GM19193 (cell line): Measurements from ENCODE around the gene HYAL1.

Experiments used
- POLR2A ChIP-seq: IDR thresholded peaks from 4 replicates; pipeline ENCODE4 v1.6.1; 2011; ENCODE audit not compliant: insufficient read depth, insufficient read length; ENCODE audit errors: extremely low read depth

Gene HYAL1

GRCh38 chr3:50294089-50294488 is 9.3 kb downstream of the HYAL1 start:
- TF ChIP-seq POLR2A: no peak

GRCh38 chr3:50293079-50293801 is 10.1 kb downstream of the HYAL1 start:
- no peak for TF ChIP-seq POLR2A

- TF ChIP-seq POLR2A: peak; percentile 75
Observed at GRCh38 chr3:50292159-50293078, 11.0 kb downstream of the HYAL1 start, which contains the start of gene IFRD2. Gene IFRD2 (minus strand): TSS chr3:50292429. CDS start chr3:50292274, 155 bp downstream.

GRCh38 chr3:50290161-50290641 is 13.2 kb downstream of the HYAL1 start:
- TF ChIP-seq POLR2A: no peak

- no peak for TF ChIP-seq POLR2A
Observed at GRCh38 chr3:50289130-50289529, 14.2 kb downstream of the HYAL1 start.

- no peak for TF ChIP-seq POLR2A
Observed at GRCh38 chr3:50288387-50289007, 14.9 kb downstream of the HYAL1 start.

GRCh38 chr3:50287262-50287661 is 16.1 kb downstream of the HYAL1 start:
- no peak for TF ChIP-seq POLR2A

GRCh38 chr3:50286322-50287227 is 16.8 kb downstream of the HYAL1 start:
- no peak for TF ChIP-seq POLR2A

- no peak for TF ChIP-seq POLR2A
Observed at GRCh38 chr3:50279255-50280016, 23.9 kb downstream of the HYAL1 start.

GRCh38 chr3:50278880-50279224 is 24.5 kb downstream of the HYAL1 start, which contains the start of gene LSMEM2:
Gene LSMEM2 (plus strand): TSS chr3:50279087. CDS start chr3:50279114, 27 bp downstream.
- no peak for TF ChIP-seq POLR2A

- TF ChIP-seq POLR2A: no peak
Observed at GRCh38 chr3:50278123-50278879, 25.1 kb downstream of the HYAL1 start.

GRCh38 chr3:50276762-50277101 is 26.6 kb downstream of the HYAL1 start:
- TF ChIP-seq POLR2A: no peak

- TF ChIP-seq POLR2A: no peak
Observed at GRCh38 chr3:50275996-50276761, 27.2 kb downstream of the HYAL1 start.
